ENCODE measurements around the gene CTAGE15. TPM values are rescaled to one million over a fixed set of nuclear protein-coding genes. Genes with fewer than 3 reads are reported as not detected.
"Not testable (repeated sequence)": the region's sequence is repeated elsewhere in the genome, so short reads cannot be mapped to it uniquely, and the experiment has no call there.

Gene CTAGE15
- total and polyA plus RNA-seq, 2 experiments from 2014 or later: 0.22 to 1.8 TPM

GRCh38 chr7:143615545-143615944 lies 43.9 kb downstream of the CTAGE15 start:
- not testable (repeated sequence) for H4K20me1 ChIP-seq (ENCODE audit: insufficient read depth, poor library complexity, severe bottlenecking); H3K4me2 ChIP-seq; H3K9me3 ChIP-seq (ENCODE audit: low read depth); H3K4me3 ChIP-seq; H3K9me2 ChIP-seq (replicated peaks; ENCODE audit: insufficient read depth); H3K79me2 ChIP-seq; H3K36me3 ChIP-seq (replicated peaks; ENCODE audit: insufficient read depth, low read depth); H3K27ac ChIP-seq; H3K27me3 ChIP-seq; DNase-seq (ENCODE audit: low spot score); H2AFZ ChIP-seq; H3K4me1 ChIP-seq (ENCODE audit: insufficient read depth)
- WGBS (ENCODE audit: low lambda C conversion rate, missing lambda C conversion rate): 82% methylated on average over 3 of the region's 6 CpGs
- TF ChIP-seq CTCF (IDR thresholded peaks at IDR 0.05; ENCODE audit: poor library complexity): peak; percentile 14

- DNase-seq (ENCODE audit: low spot score); H3K4me3 ChIP-seq; H3K4me2 ChIP-seq; H3K79me2 ChIP-seq; H3K27me3 ChIP-seq; H3K9me3 ChIP-seq (ENCODE audit: low read depth); H3K36me3 ChIP-seq (replicated peaks; ENCODE audit: insufficient read depth, low read depth); H4K20me1 ChIP-seq (ENCODE audit: insufficient read depth, poor library complexity, severe bottlenecking); H2AFZ ChIP-seq; H3K27ac ChIP-seq; H3K4me1 ChIP-seq (ENCODE audit: insufficient read depth); H3K9me2 ChIP-seq (replicated peaks; ENCODE audit: insufficient read depth): not testable (repeated sequence)
- no CpG with 5 or more reads among the region's 1 CpG for WGBS (ENCODE audit: low lambda C conversion rate, missing lambda C conversion rate)
Measured at GRCh38 chr7:143617204-143617603, 45.6 kb downstream of the CTAGE15 start.

- not testable (repeated sequence) for H3K9me2 ChIP-seq (replicated peaks; ENCODE audit: insufficient read depth); H3K4me3 ChIP-seq; H2AFZ ChIP-seq; H3K79me2 ChIP-seq; H3K4me1 ChIP-seq (ENCODE audit: insufficient read depth); H3K27me3 ChIP-seq; H3K36me3 ChIP-seq (replicated peaks; ENCODE audit: insufficient read depth, low read depth); H3K9me3 ChIP-seq (ENCODE audit: low read depth); DNase-seq (ENCODE audit: low spot score); H4K20me1 ChIP-seq (ENCODE audit: insufficient read depth, poor library complexity, severe bottlenecking); H3K27ac ChIP-seq; H3K4me2 ChIP-seq
- WGBS (ENCODE audit: low lambda C conversion rate, missing lambda C conversion rate): no CpG with 5 or more reads among the region's 23 CpGs
Measured at GRCh38 chr7:143620058-143620457, 48.5 kb downstream of the CTAGE15 start.

- H3K4me3 ChIP-seq; H3K4me1 ChIP-seq (ENCODE audit: insufficient read depth); H3K27ac ChIP-seq; H3K27me3 ChIP-seq; H3K4me2 ChIP-seq; H2AFZ ChIP-seq; H3K36me3 ChIP-seq (replicated peaks; ENCODE audit: insufficient read depth, low read depth); H3K79me2 ChIP-seq; H3K9me3 ChIP-seq (ENCODE audit: low read depth); H4K20me1 ChIP-seq (ENCODE audit: insufficient read depth, poor library complexity, severe bottlenecking); H3K9me2 ChIP-seq (replicated peaks; ENCODE audit: insufficient read depth); DNase-seq (ENCODE audit: low spot score): not testable (repeated sequence)
- WGBS (ENCODE audit: low lambda C conversion rate, missing lambda C conversion rate): no CpG with 5 or more reads among the region's 38 CpGs
Measured at GRCh38 chr7:143620646-143621045, 49.0 kb downstream of the CTAGE15 start, which contains the start of gene TCAF2. TCAF2 (plus strand) TSS chr7:143620974.

GRCh38 chr7:143621175-143621574 lies 49.6 kb downstream of the CTAGE15 start:
- not testable (repeated sequence) for H2AFZ ChIP-seq, H3K4me3 ChIP-seq
- WGBS (ENCODE audit: low lambda C conversion rate, missing lambda C conversion rate): no CpG with 5 or more reads among the region's 16 CpGs

GRCh38 chr7:143622130-143622529 lies 50.5 kb downstream of the CTAGE15 start:
- not testable (repeated sequence) for H3K27ac ChIP-seq; H3K36me3 ChIP-seq (replicated peaks; ENCODE audit: insufficient read depth, low read depth); H2AFZ ChIP-seq; H3K27me3 ChIP-seq; H3K79me2 ChIP-seq; H4K20me1 ChIP-seq (ENCODE audit: insufficient read depth, poor library complexity, severe bottlenecking); H3K9me2 ChIP-seq (replicated peaks; ENCODE audit: insufficient read depth); H3K4me1 ChIP-seq (ENCODE audit: insufficient read depth); DNase-seq (ENCODE audit: low spot score); H3K9me3 ChIP-seq (ENCODE audit: low read depth); H3K4me3 ChIP-seq; H3K4me2 ChIP-seq
- no CpG with 5 or more reads among the region's 17 CpGs for WGBS (ENCODE audit: low lambda C conversion rate, missing lambda C conversion rate)

More at GRCh38 chr7:143621175-143621574, 49.6 kb downstream of the CTAGE15 start:
- H3K36me3 ChIP-seq (replicated peaks; ENCODE audit: insufficient read depth, low read depth); H3K4me2 ChIP-seq; H3K27ac ChIP-seq; H3K27me3 ChIP-seq; H3K9me2 ChIP-seq (replicated peaks; ENCODE audit: insufficient read depth); H3K9me3 ChIP-seq (ENCODE audit: low read depth); H4K20me1 ChIP-seq (ENCODE audit: insufficient read depth, poor library complexity, severe bottlenecking); DNase-seq (ENCODE audit: low spot score); H3K4me1 ChIP-seq (ENCODE audit: insufficient read depth); H3K79me2 ChIP-seq: not testable (repeated sequence)

Small RNA genes lying within 50 kb of the gene (small RNA-seq; reads per million reads assigned to genes)
- gene AC073264.2 (not detected), gene RNU6-162P (not detected)

Other genes starting within 250 kb of the CTAGE15 start
- 1.9 and 2.5 TPM in 2 replicates for gene FAM131B, start 209.1 kb upstream of the CTAGE15 start, total RNA-seq
- gene FAM131B, start 209.1 kb upstream of the CTAGE15 start, polyA plus RNA-seq: 0.87 and 1.6 TPM in 2 replicates
- 25.0 and 31.8 TPM in 2 replicates for gene ZYX, start 190.5 kb upstream of the CTAGE15 start, total RNA-seq
- 187 and 202 TPM in 2 replicates for gene ZYX, start 190.5 kb upstream of the CTAGE15 start, polyA plus RNA-seq
- 34.2 and 39.4 TPM in 2 replicates for gene EPHA1, start 162.9 kb upstream of the CTAGE15 start, total RNA-seq
- 36.7 and 42.9 TPM in 2 replicates for gene EPHA1, start 162.9 kb upstream of the CTAGE15 start, polyA plus RNA-seq
- gene TAS2R60, start 128.3 kb upstream of the CTAGE15 start, total RNA-seq: not detected in 2 replicates
- gene TAS2R60, start 128.3 kb upstream of the CTAGE15 start, polyA plus RNA-seq: not detected in 2 replicates
- not detected in 2 replicates for gene TAS2R41, start 93.9 kb upstream of the CTAGE15 start, total RNA-seq
- gene TAS2R41, start 93.9 kb upstream of the CTAGE15 start, polyA plus RNA-seq: not detected in 2 replicates
- 1.0 and 1.1 TPM in 2 replicates for gene TCAF2, start 49.2 kb downstream of the CTAGE15 start, total RNA-seq
- 1.4 and 1.7 TPM in 2 replicates for gene TCAF2, start 49.2 kb downstream of the CTAGE15 start, polyA plus RNA-seq
- 0.07 TPM in 1 of 2 replicates, not detected in the other for gene CTAGE6, start 185.9 kb downstream of the CTAGE15 start, total RNA-seq
- not detected in 2 replicates for gene CTAGE6, start 185.9 kb downstream of the CTAGE15 start, polyA plus RNA-seq

Measured in hepatocyte (in vitro differentiated cells).